Keratinocyte (primary cell): ENCODE measurements around the gene PADI6. TPM values are rescaled to one million over a fixed set of nuclear protein-coding genes. Genes with fewer than 3 reads are reported as not detected.
A peak's percentile ranks its signal among the peaks of the same experiment; 100 is the strongest.

Experiments used
- DNase-seq: peaks from one replicate; pipeline ENCODE4 v3.0.0-alpha.2; 2011; ENCODE audit warnings: low read depth, missing footprints, low spot score
- FAIRE-seq: peaks from 2 replicates; lab custom pipeline; 2011; peaks lifted over from hg19 to GRCh38; lab: Jason Lieb, UNC
- H2AFZ ChIP-seq: 2 replicates; pipeline ENCODE4 v1.6.0; 2012; ENCODE audit warnings: low read length, control low read depth, inconsistent platforms; ENCODE audit not compliant: control insufficient read depth
- H3K27ac ChIP-seq: 2 replicates; pipeline ENCODE4 v1.5.1; 2011; ENCODE audit warnings: low read length; ENCODE audit not compliant: control insufficient read depth, insufficient read depth
- H3K27me3 ChIP-seq: 3 replicates; pipeline ENCODE4 v1.6.0; 2011; ENCODE audit warnings: low read length; ENCODE audit not compliant: control insufficient read depth, insufficient read depth; ENCODE audit errors: extremely low read depth
- H3K36me3 ChIP-seq, 2 experiments: 2 replicates in 1 of 2; 3 replicates in 1 of 2; pipeline ENCODE4 v1.5.1; 2011; ENCODE audit warnings: low read length in 2 of 2, mild to moderate bottlenecking in 1 of 2; ENCODE audit not compliant: control insufficient read depth in 2 of 2, insufficient read depth in 2 of 2; ENCODE audit errors: extremely low read depth in 1 of 2
- H3K4me1 ChIP-seq: 3 replicates; pipeline ENCODE4 v1.5.1; 2011; ENCODE audit warnings: low read length; ENCODE audit not compliant: control insufficient read depth, insufficient read depth; ENCODE audit errors: extremely low read depth
- H3K4me2 ChIP-seq: 3 replicates; pipeline ENCODE4 v1.6.0; 2011; ENCODE audit warnings: low read depth, low read length; ENCODE audit not compliant: control insufficient read depth, insufficient read depth; ENCODE audit errors: extremely low read depth
- H3K4me3 ChIP-seq, 3 experiments: fragments of 200-600 bp in 1 of 3; sonication (generic) in 1 of 3; 2 replicates in 2 of 3; 3 replicates in 1 of 3; pipeline ENCODE4 v1.5.1; 2011 to 2016; ENCODE audit warnings: low read length in 3 of 3, mild to moderate bottlenecking in 3 of 3, control low read depth in 2 of 3, inconsistent platforms in 1 of 3, low read depth in 1 of 3, mixed read lengths in 1 of 3, mixed run types in 1 of 3, moderate library complexity in 1 of 3; ENCODE audit not compliant: control insufficient read depth in 2 of 3, insufficient read depth in 2 of 3; ENCODE audit errors: extremely low read depth in 1 of 3
- H3K79me2 ChIP-seq: 2 replicates; pipeline ENCODE4 v1.6.0; 2012; ENCODE audit warnings: low read length; ENCODE audit not compliant: control insufficient read depth, insufficient read depth
- H3K9ac ChIP-seq: 3 replicates; pipeline ENCODE4 v1.6.0; 2011; ENCODE audit warnings: low read length; ENCODE audit not compliant: control insufficient read depth, insufficient read depth; ENCODE audit errors: extremely low read depth
- H3K9me1 ChIP-seq: 3 replicates; pipeline ENCODE4 v1.6.0; 2011; ENCODE audit warnings: low read length; ENCODE audit not compliant: control insufficient read depth, insufficient read depth; ENCODE audit errors: extremely low read depth
- H3K9me3 ChIP-seq: 2 replicates; pipeline ENCODE4 v1.5.1; 2012; ENCODE audit warnings: low read depth, low read length; ENCODE audit not compliant: control insufficient read depth
- H4K20me1 ChIP-seq: 3 replicates; pipeline ENCODE4 v1.6.0; 2011; ENCODE audit warnings: low read length; ENCODE audit not compliant: control insufficient read depth, insufficient read depth; ENCODE audit errors: extremely low read depth
- EZH2 ChIP-seq: IDR thresholded peaks from one replicate; pipeline ENCODE4 v1.6.1; 2012; ENCODE audit warnings: inconsistent platforms, mild to moderate bottlenecking, low read length, moderate library complexity
- dilution Hi-C: fragments of 300-500 bp; cut with MboI; formaldehyde crosslinking; loops from one replicate; pipeline ENCODE4 v1.7.0; 2020; ENCODE audit warnings: low sequenced_read_pairs; ENCODE audit not compliant: extremely low pct_ligation_motif_present
- polyA plus RNA-seq, 5 experiments: library from polyadenylated mRNA; depleted of rRNA in 3 of 5; stranded (reverse) in 3 of 5; stranded (forward) in 1 of 5; unstranded in 1 of 5; fragments of >200 nt; gene quantifications; 1 replicate in 1 of 5; 2 replicates in 3 of 5; 3 replicates in 1 of 5; pipeline versions ENCODE4 v1.2.1 to v1.2.3, GENCODE V29; 2011 to 2012; ENCODE audit warnings: missing spikeins in 2 of 5, low read depth in 1 of 5, low replicate concordance in 1 of 5
- TF ChIP-seq, protein P1 (sequence below), 3 experiments: IDR thresholded peaks in 1 of 3; conservative IDR thresholded peaks in 1 of 3; optimal IDR thresholded peaks in 1 of 3; 2 replicates in 2 of 3; 3 replicates in 1 of 3; pipeline versions ENCODE3 to v1.5.1; 2011; ENCODE audit warnings: low read length in 3 of 3, mild to moderate bottlenecking in 3 of 3, moderate library complexity in 2 of 3, control low read depth in 1 of 3, inconsistent platforms in 1 of 3; ENCODE audit not compliant: insufficient read depth in 2 of 3; ENCODE audit errors: extremely low read depth in 1 of 3

PADI6 gene
- polyA plus RNA-seq, 1 donor (not counting 4 experiments of a cell fraction or from before 2014, with no cell fraction given): not detected

GRCh38 chr1:17440074-17440826, 68.3 kb downstream of the PADI6 start:
- peak overlapping the region; percentile 100 for H3K4me2 ChIP-seq
- H3K4me3 ChIP-seq: peak overlapping the region; percentile 48 to 99 (median 94)
- H3K27me3 ChIP-seq: no peaks in the 10 kb centered on the region
- no peaks in the 10 kb centered on the region for H3K9me1 ChIP-seq
- no peak for TF ChIP-seq EZH2
- TF ChIP-seq, protein P1, sequence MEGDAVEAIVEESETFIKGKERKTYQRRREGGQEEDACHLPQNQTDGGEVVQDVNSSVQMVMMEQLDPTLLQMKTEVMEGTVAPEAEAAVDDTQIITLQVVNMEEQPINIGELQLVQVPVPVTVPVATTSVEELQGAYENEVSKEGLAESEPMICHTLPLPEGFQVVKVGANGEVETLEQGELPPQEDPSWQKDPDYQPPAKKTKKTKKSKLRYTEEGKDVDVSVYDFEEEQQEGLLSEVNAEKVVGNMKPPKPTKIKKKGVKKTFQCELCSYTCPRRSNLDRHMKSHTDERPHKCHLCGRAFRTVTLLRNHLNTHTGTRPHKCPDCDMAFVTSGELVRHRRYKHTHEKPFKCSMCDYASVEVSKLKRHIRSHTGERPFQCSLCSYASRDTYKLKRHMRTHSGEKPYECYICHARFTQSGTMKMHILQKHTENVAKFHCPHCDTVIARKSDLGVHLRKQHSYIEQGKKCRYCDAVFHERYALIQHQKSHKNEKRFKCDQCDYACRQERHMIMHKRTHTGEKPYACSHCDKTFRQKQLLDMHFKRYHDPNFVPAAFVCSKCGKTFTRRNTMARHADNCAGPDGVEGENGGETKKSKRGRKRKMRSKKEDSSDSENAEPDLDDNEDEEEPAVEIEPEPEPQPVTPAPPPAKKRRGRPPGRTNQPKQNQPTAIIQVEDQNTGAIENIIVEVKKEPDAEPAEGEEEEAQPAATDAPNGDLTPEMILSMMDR (optimal IDR thresholded peaks at IDR 0.05 in 1 of 3, IDR thresholded peaks at IDR 0.05 in 1 of 3, conservative IDR thresholded peaks at IDR 0.05 in 1 of 3; ENCODE audit: extremely low read depth in 1 of 3, insufficient read depth in 2 of 3, low read length in 3 of 3): no peak
- FAIRE-seq (no peak), DNase-seq (no peak)
- H3K79me2 ChIP-seq: peaks cover 35% of the 10 kb centered on the region
- peak overlapping the region; percentile 99 for H3K27ac ChIP-seq
- H3K9ac ChIP-seq: peak overlapping the region; percentile 95
- H4K20me1 ChIP-seq: peaks cover 10% of the 10 kb centered on the region
- peaks cover 50% of the 10 kb centered on the region for H3K4me1 ChIP-seq
- dilution Hi-C loops: no loop called here
- H3K36me3 ChIP-seq: peaks cover 0 to 11% of the 10 kb centered on the region in 2 experiments
- H3K9me3 ChIP-seq: no peaks in the 10 kb centered on the region
- H2AFZ ChIP-seq: peak overlapping the region; percentile 68

DNA sequence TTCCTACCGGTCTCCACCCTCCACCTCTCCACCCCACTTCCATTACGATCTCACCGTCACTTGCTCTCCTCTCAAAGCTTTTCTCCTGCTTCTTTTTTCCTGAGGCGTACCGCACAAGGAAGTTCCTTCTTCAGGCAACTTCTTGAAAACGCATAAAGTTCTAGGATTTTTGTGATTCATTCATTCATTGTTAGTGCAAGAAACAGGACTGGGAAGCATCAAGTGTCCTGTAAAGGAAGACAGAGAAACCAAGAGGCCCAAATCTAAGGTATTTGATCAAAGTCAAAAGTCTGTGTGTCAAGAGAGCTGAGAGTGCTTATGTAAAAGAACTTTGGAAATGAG, 68.8 kb downstream of the PADI6 start:
- Histone ChIP-seq H3K9me3 (no peaks in the 10 kb centered on the region), H3K9ac (peak overlapping the region; percentile 95), H3K4me1 (peaks cover 50% of the 10 kb centered on the region), H3K4me2 (peak overlapping the region; percentile 100), H3K4me3 (peak overlapping the region; percentile 48 to 99 (median 94)), H3K79me2 (peaks cover 29% of the 10 kb centered on the region), H3K27me3 (no peaks in the 10 kb centered on the region), H2AFZ (peak overlapping the region; percentile 68), H4K20me1 (peaks cover 8% of the 10 kb centered on the region), H3K27ac (peak overlapping the region; percentile 99), H3K36me3 (peaks cover 0 to 8% of the 10 kb centered on the region in 2 experiments), H3K9me1 (no peaks in the 10 kb centered on the region)
- dilution Hi-C loops: no loop called here
- FAIRE-seq: no peak
- TF ChIP-seq, protein P1 (optimal IDR thresholded peaks at IDR 0.05 in 1 of 3, IDR thresholded peaks at IDR 0.05 in 1 of 3, conservative IDR thresholded peaks at IDR 0.05 in 1 of 3; ENCODE audit: extremely low read depth in 1 of 3, insufficient read depth in 2 of 3, low read length in 3 of 3): no peak
- no peak for DNase-seq
